SK-N-MC (cell line): ENCODE data around the gene KIAA0930.

Experiments used
- DNase-seq: peaks from one replicate; pipeline ENCODE4 v3.0.0-alpha.2; 2011; ENCODE audit warnings: low read depth, low spot score
- H3K27ac ChIP-seq: fragments of 200-600 bp; sonication (generic); 2 replicates; pipeline ENCODE4 v1.5.1; 2016; ENCODE audit warnings: mixed run types
- H3K36me3 ChIP-seq: fragments of 200-600 bp; sonication (generic); 2 replicates; pipeline ENCODE4 v1.6.1; 2017; ENCODE audit warnings: antibody characterized with exemption, low read length, mixed read lengths; ENCODE audit not compliant: insufficient read depth
- H3K4me3 ChIP-seq: fragments of 200-600 bp; sonication (generic); 2 replicates; pipeline ENCODE4 v1.5.1; 2016
- H3K9ac ChIP-seq: fragments of 200-600 bp; sonication (generic); 2 replicates; pipeline ENCODE4 v1.8.0; 2017; ENCODE audit warnings: mixed run types, mixed read lengths; ENCODE audit not compliant: insufficient read length
- H3K9me3 ChIP-seq: fragments of 200-600 bp; sonication (generic); 2 replicates; pipeline ENCODE4 v1.6.1; 2017; ENCODE audit warnings: low read depth, mild to moderate bottlenecking, antibody characterized with exemption, low read length, moderate library complexity, mixed read lengths
- EZH2 ChIP-seq: fragments of 200-600 bp; sonication (generic); IDR thresholded peaks from one replicate; pipeline ENCODE4 v1.6.1; 2017; ENCODE audit warnings: antibody characterized with exemption
- FOXP2 ChIP-seq: optimal IDR thresholded peaks from 2 replicates; pipeline ENCODE3; 2011; ENCODE audit warnings: mild to moderate bottlenecking, moderate library complexity; ENCODE audit not compliant: insufficient read depth; ENCODE audit errors: extremely low read length, control extremely low read depth
- POLR2AphosphoS5 ChIP-seq: IDR thresholded peaks from 2 replicates; pipeline ENCODE4 v1.6.1; 2012; ENCODE audit warnings: mild to moderate bottlenecking, low read depth, low read length, borderline replicate concordance

KIAA0930 gene

GRCh38 chr22:45240104-45240809 lies 437 bp downstream of the KIAA0930 start:
- no peak for DNase-seq
- no peaks in the 10 kb centered on the region for H3K9me3 ChIP-seq
- peak overlapping the region; percentile 82 for H3K4me3 ChIP-seq
- no peaks in the 10 kb centered on the region for H3K36me3 ChIP-seq
- no peak for TF ChIP-seq POLR2AphosphoS5
- no peak for TF ChIP-seq EZH2
- no peak for TF ChIP-seq FOXP2
- H3K9ac ChIP-seq, result peak overlapping the region; percentile 8
- no peak overlapping the region for H3K27ac ChIP-seq

GRCh38 chr22:45239681-45240051 lies 1.0 kb downstream of the KIAA0930 start:
- H3K9ac ChIP-seq, result peak overlapping the region; percentile 8

GRCh38 chr22:45238957-45239680 lies 1.6 kb downstream of the KIAA0930 start:
- Histone ChIP-seq H3K27ac (no peak overlapping the region), H3K9ac (no peak overlapping the region), H3K9me3 (no peaks in the 10 kb centered on the region), H3K36me3 (no peaks in the 10 kb centered on the region), H3K4me3 (peak overlapping the region; percentile 82)
- TF ChIP-seq POLR2AphosphoS5, result no peak
- no peak for DNase-seq

More at GRCh38 chr22:45239681-45240051, 1.0 kb downstream of the KIAA0930 start:
- no peak for TF ChIP-seq FOXP2
- no peak for TF ChIP-seq POLR2AphosphoS5
- TF ChIP-seq EZH2, result no peak
- Histone ChIP-seq H3K4me3 (peak overlapping the region; percentile 82), H3K36me3 (no peaks in the 10 kb centered on the region), H3K27ac (no peak overlapping the region), H3K9me3 (no peaks in the 10 kb centered on the region)
- no peak for DNase-seq

GRCh38 chr22:45238076-45238956 lies 2.4 kb downstream of the KIAA0930 start:
- H3K36me3 ChIP-seq, result no peaks in the 10 kb centered on the region
- no peak overlapping the region for H3K27ac ChIP-seq
- DNase-seq, result no peak
- TF ChIP-seq EZH2 (no peak), POLR2AphosphoS5 (no peak), FOXP2 (no peak)
- no peak overlapping the region for H3K4me3 ChIP-seq
- H3K9ac ChIP-seq, result no peak overlapping the region
- no peaks in the 10 kb centered on the region for H3K9me3 ChIP-seq

- no peak overlapping the region for H3K4me3 ChIP-seq
- H3K9ac ChIP-seq, result no peak overlapping the region
- no peak for TF ChIP-seq POLR2AphosphoS5
- TF ChIP-seq FOXP2, result no peak
- TF ChIP-seq EZH2, result no peak
- no peaks in the 10 kb centered on the region for H3K9me3 ChIP-seq
- H3K27ac ChIP-seq, result no peak overlapping the region
- DNase-seq, result no peak
- H3K36me3 ChIP-seq, result no peaks in the 10 kb centered on the region
These were observed 3.4 kb downstream of the KIAA0930 start for GRCh38 chr22:45237065-45237990.

- no peak for TF ChIP-seq FOXP2
- no peak for TF ChIP-seq EZH2
- TF ChIP-seq POLR2AphosphoS5, result no peak
- Histone ChIP-seq H3K27ac (no peak overlapping the region), H3K9ac (no peak overlapping the region), H3K36me3 (no peaks in the 10 kb centered on the region), H3K4me3 (no peak overlapping the region), H3K9me3 (no peaks in the 10 kb centered on the region)
- no peak for DNase-seq
These were observed 4.8 kb downstream of the KIAA0930 start for GRCh38 chr22:45235851-45236342.

GRCh38 chr22:45235101-45235777 lies 5.5 kb downstream of the KIAA0930 start:
- no peak overlapping the region for H3K4me3 ChIP-seq
- H3K9ac ChIP-seq, result no peak overlapping the region
- no peaks in the 10 kb centered on the region for H3K36me3 ChIP-seq
- no peak for TF ChIP-seq POLR2AphosphoS5
- no peak for TF ChIP-seq FOXP2
- TF ChIP-seq EZH2, result no peak
- DNase-seq, result no peak
- no peaks in the 10 kb centered on the region for H3K9me3 ChIP-seq
- no peak overlapping the region for H3K27ac ChIP-seq
